B cell (primary cell): ENCODE data around the gene GALNT5. TPM values are rescaled to one million over a fixed set of nuclear protein-coding genes. Genes with fewer than 3 reads are reported as not detected.

Experiments
- ATAC-seq: fragments of 200-7000 bp; cut with Tn5 transposase; one replicate; pipeline ENCODE4 v1.10.0; 2021; ENCODE audit warnings: low read depth, mild to moderate bottlenecking, moderate number of reproducible peaks, moderate library complexity
- CTCF ChIA-PET: fragments of 350-600 bp; sonication (Branson Sonifier 250); formaldehyde crosslinking; loops from one replicate; lab custom pipeline; 2021; ENCODE audit warnings: antibody characterized with exemption, inconsistent platforms; lab: Charles Lee
- POLR2A ChIA-PET: fragments of 350-600 bp; sonication (Branson Sonifier 250); formaldehyde crosslinking; loops from one replicate; lab custom pipeline; 2021; ENCODE audit warnings: antibody characterized with exemption; lab: Charles Lee
- DNase-seq: peaks from one replicate; pipeline ENCODE4 v3.0.0; 2013
- H2AFZ ChIP-seq: 2 replicates; pipeline ENCODE4 v1.6.1; 2012; ENCODE audit warnings: mild to moderate bottlenecking, low read depth, low read length; ENCODE audit not compliant: insufficient read depth, poor library complexity, severe bottlenecking
- H3K27ac ChIP-seq, 2 donors: 1 replicate in 1 of 2; 2 replicates in 1 of 2; pipeline ENCODE4 v1.5.1; 2012 to 2013; ENCODE audit warnings: low read length in 2 of 2, mild to moderate bottlenecking in 2 of 2, moderate library complexity in 1 of 2
- H3K27me3 ChIP-seq, 4 experiments: fragments of 200-600 bp in 1 of 4; sonication (generic) in 1 of 4; replicated peaks in 1 of 4; 1 replicate in 2 of 4; 2 replicates in 2 of 4; pipeline versions ENCODE4 v1.6.1 to v1.7.0; 2013 to 2016; ENCODE audit warnings: low read length in 3 of 4, mild to moderate bottlenecking in 2 of 4, mixed read lengths in 1 of 4, moderate library complexity in 1 of 4; ENCODE audit not compliant: insufficient read depth in 4 of 4, control insufficient read depth in 3 of 4; ENCODE audit errors: control extremely low read depth in 1 of 4
- H3K36me3 ChIP-seq, 2 experiments: replicated peaks in 1 of 2; 1 replicate in 1 of 2; 2 replicates in 1 of 2; pipeline versions ENCODE4 v1.6.1 to v1.7.1; 2013; ENCODE audit warnings: low read length in 1 of 2; ENCODE audit not compliant: insufficient read depth in 2 of 2, control insufficient read depth in 1 of 2; ENCODE audit errors: control extremely low read depth in 1 of 2, extremely low read depth in 1 of 2
- H3K4me1 ChIP-seq, 2 donors: fragments of 200-600 bp in 1 of 2; sonication (generic) in 1 of 2; 1 replicate in 1 of 2; 2 replicates in 1 of 2; pipeline versions ENCODE4 v1.5.1 to v1.6.1; 2013 to 2017; ENCODE audit warnings: low read length in 2 of 2; ENCODE audit not compliant: control insufficient read depth in 2 of 2, insufficient read depth in 2 of 2
- H3K4me2 ChIP-seq: replicated peaks from 2 replicates; pipeline ENCODE3; 2012; ENCODE audit warnings: mild to moderate bottlenecking, low read depth, low read length; ENCODE audit not compliant: poor library complexity, severe bottlenecking
- H3K4me3 ChIP-seq, 5 experiments: fragments of 200-600 bp in 1 of 5; sonication (generic) in 1 of 5; 1 replicate in 3 of 5; 2 replicates in 2 of 5; pipeline versions ENCODE4 v1.5.1 to v1.7.0; 2011 to 2016; ENCODE audit warnings: low read length in 4 of 5, mild to moderate bottlenecking in 4 of 5, low read depth in 2 of 5, control low read depth in 1 of 5, moderate library complexity in 1 of 5; ENCODE audit not compliant: insufficient read depth in 1 of 5; ENCODE audit errors: control extremely low read depth in 1 of 5, extremely low read depth in 1 of 5
- H3K79me2 ChIP-seq: fragments of 200-600 bp; sonication (generic); one replicate; pipeline ENCODE4 v1.6.0; 2016; ENCODE audit warnings: low read length; ENCODE audit not compliant: control insufficient read depth, insufficient read depth
- H3K9ac ChIP-seq: fragments of 200-600 bp; sonication (generic); 2 replicates; pipeline ENCODE4 v1.6.1; 2017; ENCODE audit warnings: mild to moderate bottlenecking, low read length, moderate library complexity
- H3K9me3 ChIP-seq, 3 donors: one replicate each; pipeline versions ENCODE4 v1.6.1 to v1.7.1; 2013; ENCODE audit warnings: low read length in 2 of 3; ENCODE audit not compliant: control insufficient read depth in 2 of 3, insufficient read depth in 1 of 3; ENCODE audit errors: control extremely low read depth in 1 of 3
- H4K20me1 ChIP-seq: 2 replicates; pipeline ENCODE4 v1.6.0; 2012; ENCODE audit warnings: mild to moderate bottlenecking, low read length; ENCODE audit not compliant: insufficient read depth, control insufficient read depth, poor library complexity, severe bottlenecking
- H3K27ac Mint-ChIP-seq: one replicate; pipeline ENCODE4 v1.8.0; 2021; ENCODE audit warnings: mixed read lengths
- H3K27me3 Mint-ChIP-seq: one replicate; pipeline ENCODE4 v1.8.0; 2021; ENCODE audit warnings: mixed read lengths
- H3K4me1 Mint-ChIP-seq: one replicate; pipeline ENCODE4 v1.8.0; 2021; ENCODE audit warnings: mixed read lengths
- H3K4me3 Mint-ChIP-seq: one replicate; pipeline ENCODE4 v1.8.0; 2021; ENCODE audit warnings: mixed read lengths
- H3K9me3 Mint-ChIP-seq: one replicate; pipeline ENCODE4 v1.8.0; 2022; ENCODE audit warnings: mixed read lengths; ENCODE audit not compliant: insufficient read depth
- CTCF ChIP-seq: fragments of 200-600 bp; IDR thresholded peaks from one replicate; pipeline ENCODE4 v1.8.0; 2022; ENCODE audit warnings: antibody characterized with exemption, mild to moderate bottlenecking
- EZH2 ChIP-seq: IDR thresholded peaks from 2 replicates; pipeline ENCODE4 v1.6.1; 2012; ENCODE audit warnings: borderline replicate concordance, low read depth, mild to moderate bottlenecking, moderate library complexity, low read length; ENCODE audit not compliant: insufficient read depth, poor library complexity, severe bottlenecking
- WGBS: methylation state at CpG from one replicate; pipeline ENCODE4 v1.1.5; 2013; ENCODE audit warnings: missing lambda C conversion rate; ENCODE audit not compliant: insufficient coverage; 5-methylcytosine and 5-hydroxymethylcytosine counted together
- intact Hi-C: fragments of 100-400 bp; cut with micrococcal nuclease; formaldehyde crosslinking; loops from one replicate; pipeline ENCODE4 v1.10.0; 2022
- polyA plus RNA-seq: library from polyadenylated mRNA; depleted of rRNA; stranded (reverse); fragments of >200 nt; gene quantifications from 2 replicates; pipeline ENCODE4 v1.2.3, GENCODE V29; 2012
- total RNA-seq, 2 donors: library from RNA; stranded (reverse); fragments of 120-200 nt in 1 of 2; gene quantifications; 1 replicate in 1 of 2; 2 replicates in 1 of 2; pipeline versions ENCODE4 v1.2.3 to v1.2.4, GENCODE V29; 2013 to 2022

The GALNT5 gene
- total and polyA plus RNA-seq, 2 donors (not counting 1 experiment from before 2014, with no cell fraction given): not detected

DNA sequence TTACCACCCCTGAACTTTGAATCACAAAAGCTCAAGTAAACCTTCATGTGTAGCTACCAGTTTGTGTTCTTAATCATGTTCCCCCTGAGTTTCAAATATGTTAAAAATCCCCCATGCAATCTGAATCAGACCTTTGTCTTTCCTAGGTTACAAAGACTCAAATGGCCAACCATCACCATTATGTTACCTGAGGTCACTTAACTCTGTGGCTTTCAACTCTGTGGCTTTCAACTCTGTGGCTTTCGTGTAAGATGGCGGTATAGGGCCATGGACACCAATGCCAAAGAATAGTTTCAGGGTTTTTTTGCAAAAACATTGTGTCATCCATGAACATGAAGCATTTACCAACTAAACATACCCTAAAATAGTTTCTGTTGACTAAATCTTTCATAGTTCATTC lies 61.4 kb downstream of the GALNT5 start:
- CTCF ChIA-PET: interaction anchor here (0.5 to 5.2 kb wide), 3 partner anchors 8 to 689 kb away, joined by 6 to 35 read pairs (median 9); no protein-coding TSS in a partner anchor
- TF ChIP-seq CTCF (no peak), EZH2 (no peak)
- POLR2A ChIA-PET: no interaction called here
- Histone ChIP-seq H4K20me1 (no peaks in the 10 kb centered on the region), H3K36me3 (no peaks in the 10 kb centered on the region), H3K27me3 (no peaks in the 10 kb centered on the region), H3K27ac (no peak overlapping the region), H3K9ac (no peak overlapping the region), H2AFZ (no peak overlapping the region), H3K9me3 (no peaks in the 10 kb centered on the region), H3K79me2 (no peaks in the 10 kb centered on the region), H3K4me1 (no peaks in the 10 kb centered on the region), H3K4me2 (no peak overlapping the region), H3K4me3 (no peak overlapping the region)
- WGBS: 80% methylated on average over 2 of the region's 2 CpGs
- no peaks in the 10 kb centered on the region for H3K9me3 Mint-ChIP-seq
- H3K4me1 Mint-ChIP-seq: no peaks in the 10 kb centered on the region
- H3K27me3 Mint-ChIP-seq: no peaks in the 10 kb centered on the region
- no peak overlapping the region for H3K27ac Mint-ChIP-seq
- ATAC-seq (no peak), DNase-seq (no peak)
- H3K4me3 Mint-ChIP-seq: no peak overlapping the region
- intact Hi-C loops: no loop called here

- H3K9me3 Mint-ChIP-seq: no peaks in the 10 kb centered on the region
- ChIA-PET CTCF (interaction anchor here (2.1 to 5.2 kb wide), 3 partner anchors 7 to 18 kb away, joined by 9 to 35 read pairs (median 16); no protein-coding TSS in a partner anchor), POLR2A (interaction anchor here (0.5 kb wide), 1 partner anchor 564 kb away, joined by 4 read pairs; no protein-coding TSS in a partner anchor)
- no peaks in the 10 kb centered on the region for H3K27me3 ChIP-seq
- no peak for ATAC-seq
- H3K4me3 Mint-ChIP-seq: no peak overlapping the region
- no peak overlapping the region for H3K4me3 ChIP-seq
- no peaks in the 10 kb centered on the region for H3K27me3 Mint-ChIP-seq
- intact Hi-C loops: loop anchor here (10.0 kb wide), 1 partner anchor 555 kb away; the partner anchor contains the start of gene ACVR1
- no peaks in the 10 kb centered on the region for H3K4me1 Mint-ChIP-seq
- H3K4me2 ChIP-seq: no peak overlapping the region
- H3K27ac ChIP-seq: no peak overlapping the region
- H3K27ac Mint-ChIP-seq: no peak overlapping the region
- no peak overlapping the region for H2AFZ ChIP-seq
- TF ChIP-seq CTCF: no peak
- TF ChIP-seq EZH2: no peak
- WGBS: no CpG with 5 or more reads among the region's 2 CpGs
- no peaks in the 10 kb centered on the region for H3K79me2 ChIP-seq
- no peaks in the 10 kb centered on the region for H3K9me3 ChIP-seq
- DNase-seq: no peak
- no peaks in the 10 kb centered on the region for H4K20me1 ChIP-seq
- H3K36me3 ChIP-seq: peaks cover 0 to 4% of the 10 kb centered on the region in 2 experiments
- no peaks in the 10 kb centered on the region for H3K4me1 ChIP-seq
- H3K9ac ChIP-seq: no peak overlapping the region
Measured at GRCh38 chr2:157319795-157320194, 62.3 kb downstream of the GALNT5 start.
